ENCODE measurements around the gene ITGB8. TPM values are rescaled to one million over a fixed set of nuclear protein-coding genes. Genes with fewer than 3 reads are reported as not detected.

The ITGB8 gene
- total RNA-seq, 2 donors from 2014 or later, result 0.02 TPM; not detected in 1

GRCh38 chr7:20417260-20417659 lies 86.6 kb downstream of the ITGB8 start:
- DNase-seq (ENCODE audit: low spot score in 2 of 2), result no peak
- Mint-ChIP-seq H3K36me3 (no peaks in the 10 kb centered on the region), H3K9me3 (no peaks in the 10 kb centered on the region), H3K27ac (no peak overlapping the region)
- no peak for ATAC-seq

- Mint-ChIP-seq H3K27ac (no peak overlapping the region), H3K36me3 (no peaks in the 10 kb centered on the region), H3K9me3 (no peaks in the 10 kb centered on the region)
- ATAC-seq (no peak), DNase-seq (ENCODE audit: low spot score in 2 of 2) (no peak)
Observed at GRCh38 chr7:20417675-20418382, 87.1 kb downstream of the ITGB8 start.

DNA sequence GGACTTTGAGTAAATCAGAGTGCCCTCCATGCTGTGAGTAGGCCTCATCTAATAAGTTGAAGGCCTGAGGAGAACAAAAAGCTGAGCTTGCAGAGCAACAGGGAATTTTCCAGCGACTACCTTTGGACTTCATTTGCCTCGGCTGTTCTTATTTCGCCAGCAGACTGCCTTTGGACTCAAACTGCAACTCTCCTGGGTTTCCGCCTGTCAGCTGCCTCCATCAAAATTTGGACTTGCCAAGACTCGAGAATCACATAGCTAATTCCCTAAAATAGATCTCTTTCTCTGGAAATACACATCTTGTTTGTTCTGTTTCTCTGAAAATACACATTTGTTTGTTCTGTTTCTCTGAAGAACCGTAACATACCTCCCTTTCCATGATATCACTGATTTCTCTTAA lies 93.8 kb downstream of the ITGB8 start:
- Mint-ChIP-seq H3K27ac (no peak overlapping the region), H3K9me3 (peaks cover 0 to under 1% of the 10 kb centered on the region in 2 donors), H3K36me3 (no peaks in the 10 kb centered on the region)
- ATAC-seq (no peak), DNase-seq (ENCODE audit: low spot score in 2 of 2) (no peak)

- DNase-seq (ENCODE audit: low spot score in 2 of 2), result no peak
- Mint-ChIP-seq H3K9me3 (peaks cover 0 to 4% of the 10 kb centered on the region in 2 donors), H3K27ac (no peak overlapping the region), H3K36me3 (no peaks in the 10 kb centered on the region)
- no peak for ATAC-seq
Observed at GRCh38 chr7:20430664-20431063, 100.0 kb downstream of the ITGB8 start.

GRCh38 chr7:20431146-20431545 lies 100.4 kb downstream of the ITGB8 start:
- H3K9me3 Mint-ChIP-seq, result peaks cover 0 to 4% of the 10 kb centered on the region in 2 donors
- DNase-seq (ENCODE audit: low spot score in 2 of 2) (no peak), ATAC-seq (no peak)
- no peaks in the 10 kb centered on the region for H3K36me3 Mint-ChIP-seq
- no peak overlapping the region for H3K27ac Mint-ChIP-seq

- Mint-ChIP-seq H3K27ac (no peak overlapping the region), H3K9me3 (peaks cover 0 to 4% of the 10 kb centered on the region in 2 donors), H3K36me3 (no peaks in the 10 kb centered on the region)
- DNase-seq (ENCODE audit: low spot score in 2 of 2) (no peak), ATAC-seq (no peak)
Observed at GRCh38 chr7:20432071-20432470, 101.4 kb downstream of the ITGB8 start.

DNA sequence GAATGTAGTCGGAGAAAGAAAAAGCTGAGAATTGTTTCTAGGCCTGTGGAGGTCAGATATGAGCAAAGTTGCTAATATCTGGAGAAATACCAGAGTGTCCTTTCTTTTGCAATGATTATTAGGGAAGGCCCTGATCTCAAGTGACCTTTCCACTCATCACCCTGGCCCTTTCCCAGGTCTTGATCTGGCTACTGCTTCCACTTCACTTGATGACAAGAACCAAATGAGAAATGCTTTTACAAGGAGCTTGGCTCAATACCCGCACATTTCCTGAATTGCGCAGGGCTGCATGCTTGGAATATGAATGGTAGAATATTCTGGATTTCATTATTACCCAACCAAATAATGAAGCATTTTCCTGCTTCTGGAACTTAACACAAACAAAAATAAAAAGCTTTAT lies 104.6 kb downstream of the ITGB8 start:
- DNase-seq (ENCODE audit: low spot score in 2 of 2) (no peak), ATAC-seq (no peak)
- no peaks in the 10 kb centered on the region for H3K36me3 Mint-ChIP-seq

GRCh38 chr7:20438248-20438647 lies 107.5 kb downstream of the ITGB8 start:
- no peak for DNase-seq (ENCODE audit: low spot score in 2 of 2)
- no peak overlapping the region for H3K27ac Mint-ChIP-seq
- ATAC-seq, result no peak
- no peaks in the 10 kb centered on the region for H3K9me3 Mint-ChIP-seq
- no peaks in the 10 kb centered on the region for H3K36me3 Mint-ChIP-seq

More for the DNA sequence above, 104.6 kb downstream of the ITGB8 start:
- H3K9me3 Mint-ChIP-seq, result no peaks in the 10 kb centered on the region
- H3K27ac Mint-ChIP-seq, result no peak overlapping the region

- H3K27ac Mint-ChIP-seq, result no peak overlapping the region
- ATAC-seq, result no peak
- H3K36me3 Mint-ChIP-seq, result no peaks in the 10 kb centered on the region
- no peaks in the 10 kb centered on the region for H3K9me3 Mint-ChIP-seq
- no peak for DNase-seq (ENCODE audit: low spot score in 2 of 2)
Observed at GRCh38 chr7:20438694-20439376, 108.1 kb downstream of the ITGB8 start.

GRCh38 chr7:20439416-20440185 lies 108.9 kb downstream of the ITGB8 start:
- no peak for DNase-seq (ENCODE audit: low spot score in 2 of 2)
- H3K9me3 Mint-ChIP-seq, result peaks cover 3% of the 10 kb centered on the region in 2 donors
- ATAC-seq, result no peak
- H3K36me3 Mint-ChIP-seq, result no peaks in the 10 kb centered on the region
- no peak overlapping the region for H3K27ac Mint-ChIP-seq

- Mint-ChIP-seq H3K9me3 (peaks cover 8% of the 10 kb centered on the region in 2 donors), H3K36me3 (no peaks in the 10 kb centered on the region), H3K27ac (no peak overlapping the region)
- DNase-seq (ENCODE audit: low spot score in 2 of 2) (peak in 1 of 2 donors; percentile 4), ATAC-seq (no peak)
Observed at GRCh38 chr7:20440472-20441105, 109.9 kb downstream of the ITGB8 start.

DNA sequence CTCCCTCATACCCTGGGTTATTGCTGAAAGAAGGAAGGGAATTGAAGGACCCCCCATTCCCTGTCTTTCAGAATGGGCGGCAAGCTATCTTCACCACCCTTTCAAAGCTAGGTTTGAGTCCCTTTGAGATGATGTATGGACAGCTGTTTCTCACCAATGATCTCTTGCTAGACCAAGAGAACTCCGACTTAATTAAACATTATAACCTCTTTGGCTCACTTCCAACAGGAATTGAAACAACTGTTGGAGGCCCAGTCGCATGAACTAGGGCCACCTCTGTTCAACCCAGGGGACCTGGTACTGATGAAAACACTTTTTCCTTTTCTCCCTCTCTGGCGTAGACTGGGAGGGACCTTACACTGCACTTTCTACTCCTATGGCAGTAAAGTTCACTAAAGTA lies 110.6 kb downstream of the ITGB8 start:
- ATAC-seq, result no peak
- no peaks in the 10 kb centered on the region for H3K36me3 Mint-ChIP-seq
- no peak for DNase-seq (ENCODE audit: low spot score in 2 of 2)

GRCh38 chr7:20441991-20442441 lies 111.3 kb downstream of the ITGB8 start:
- DNase-seq (ENCODE audit: low spot score in 2 of 2), result no peak
- no peak for ATAC-seq
- Mint-ChIP-seq H3K27ac (no peak overlapping the region), H3K36me3 (no peaks in the 10 kb centered on the region), H3K9me3 (peaks cover 8% of the 10 kb centered on the region in 2 donors)

More for the DNA sequence above, 110.6 kb downstream of the ITGB8 start:
- Mint-ChIP-seq H3K27ac (no peak overlapping the region), H3K9me3 (peaks cover 8% of the 10 kb centered on the region in 2 donors)

GRCh38 chr7:20442951-20443350 lies 112.3 kb downstream of the ITGB8 start:
- no peak for ATAC-seq
- Mint-ChIP-seq H3K36me3 (no peaks in the 10 kb centered on the region), H3K9me3 (peaks cover 8% of the 10 kb centered on the region in 2 donors), H3K27ac (no peak overlapping the region)
- no peak for DNase-seq (ENCODE audit: low spot score in 2 of 2)

GRCh38 chr7:20444030-20444800 lies 113.5 kb downstream of the ITGB8 start:
- peaks cover 8% of the 10 kb centered on the region in 2 donors for H3K9me3 Mint-ChIP-seq
- no peak for ATAC-seq
- no peaks in the 10 kb centered on the region for H3K36me3 Mint-ChIP-seq
- no peak overlapping the region for H3K27ac Mint-ChIP-seq
- no peak for DNase-seq (ENCODE audit: low spot score in 2 of 2)

DNA sequence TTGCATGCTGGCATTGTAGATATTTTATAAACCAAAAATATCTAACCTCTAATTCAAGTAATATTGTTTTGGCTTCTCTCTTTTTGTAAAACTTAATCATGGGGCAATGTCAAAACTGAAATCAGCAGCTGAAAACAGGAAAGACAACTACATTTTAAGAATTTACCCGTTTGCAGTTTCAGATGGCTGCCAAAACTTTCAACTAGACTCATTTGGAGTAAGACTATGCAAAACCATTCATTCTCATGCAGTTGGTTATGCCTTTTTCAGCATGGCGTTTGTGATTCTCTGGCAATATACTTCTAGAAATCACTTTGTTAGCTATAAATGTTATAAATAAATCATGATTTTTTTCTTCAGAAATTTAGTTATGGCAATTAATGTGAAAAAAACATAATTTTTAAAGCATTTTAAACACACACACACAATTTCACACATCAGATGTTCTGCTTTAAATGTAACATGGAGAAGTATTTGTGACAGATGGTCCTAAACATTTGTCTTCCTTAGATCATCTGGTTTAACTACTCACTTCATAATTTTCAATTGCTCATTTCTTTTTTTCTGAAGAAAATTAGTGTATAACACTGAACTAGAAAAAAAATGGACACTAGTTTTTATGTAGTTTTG lies 116.4 kb downstream of the ITGB8 start:
- ATAC-seq, result no peak
- Mint-ChIP-seq H3K36me3 (no peaks in the 10 kb centered on the region), H3K27ac (no peak overlapping the region), H3K9me3 (peaks cover 8% of the 10 kb centered on the region in 2 donors)
- no peak for DNase-seq (ENCODE audit: low spot score in 2 of 2)

All from activated naive CD4-positive, alpha-beta T cell treated with anti-CD3 and anti-CD28 coated beads, Interleukin-2, amount 50 U/mL, for 72 hours (primary cell).